HEK293T (cell line): ENCODE measurements around the gene CNDP1.

Experiments used
- ARNT ChIP-seq: fragments of 450-650 bp; IDR thresholded peaks from 2 replicates; pipeline ENCODE4 v1.6.1; 2017; ENCODE audit warnings: mild to moderate bottlenecking
- BHLHE40 ChIP-seq: fragments of 450-650 bp; IDR thresholded peaks from 2 replicates; pipeline ENCODE4 v1.6.1; 2016; ENCODE audit warnings: mild to moderate bottlenecking, moderate library complexity, borderline replicate concordance
- L3MBTL2 ChIP-seq: fragments of 450-650 bp; conservative IDR thresholded peaks from 2 replicates; pipeline ENCODE4 v1.6.1; 2016; ENCODE audit warnings: mild to moderate bottlenecking
- SP1 ChIP-seq: fragments of 450-650 bp; IDR thresholded peaks from 2 replicates; pipeline ENCODE4 v1.6.1; 2017

DNA sequence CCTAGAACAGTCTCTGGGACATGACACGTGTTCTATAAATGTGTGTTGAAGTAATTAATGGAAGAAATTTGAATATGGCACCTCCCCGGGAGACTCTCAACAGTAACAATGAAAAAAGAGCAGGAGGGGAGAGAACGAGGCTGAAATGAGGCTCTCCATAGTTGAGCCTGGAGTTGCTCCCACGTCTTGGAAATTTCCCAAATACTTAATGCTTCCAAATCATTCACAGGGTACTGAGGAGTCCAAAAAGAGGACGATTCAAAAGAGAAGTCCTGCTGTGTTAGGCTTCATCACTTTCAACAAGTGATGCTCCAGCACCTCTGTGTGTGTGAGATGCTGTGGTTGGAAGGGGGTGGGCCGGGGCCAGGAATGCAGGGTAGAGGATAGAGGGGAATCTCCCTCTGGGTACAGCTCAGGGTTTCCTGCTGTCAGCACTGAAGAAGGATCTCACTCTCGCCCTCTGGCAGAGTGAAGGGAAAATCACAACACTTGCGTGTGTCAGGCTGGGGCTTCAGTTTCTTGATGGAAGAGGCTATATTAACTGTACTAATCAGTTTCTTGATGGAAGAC, 45.3 kb downstream of the CNDP1 start:
- no peak for TF ChIP-seq L3MBTL2
- no peak for TF ChIP-seq SP1
- no peak for TF ChIP-seq ARNT
- no peak for TF ChIP-seq BHLHE40
